Measurements from ENCODE around the gene RBM47. TPM values are rescaled to one million over a fixed set of nuclear protein-coding genes. Genes with fewer than 3 reads are reported as not detected.
"Not testable (repeated sequence)": the region's sequence is repeated elsewhere in the genome, so short reads cannot be mapped to it uniquely, and the experiment has no call there.

RBM47 gene
- total and polyA plus RNA-seq, 5 donors = 0.97 to 8.2 (median 4.7) TPM

GRCh38 chr4:40649321-40649720, 19.7 kb upstream of the RBM47 start:
- H3K27me3 ChIP-seq (ENCODE audit: control insufficient read depth, insufficient read depth) = no peaks in the 10 kb centered on the region
- H3K9me3 ChIP-seq (ENCODE audit: control insufficient read depth, low read length) = no peaks in the 10 kb centered on the region
- DNase-seq (no peak), ATAC-seq (no peak)
- intact Hi-C loops (cut with DNase I) = no loop called here
- H3K4me1 ChIP-seq (ENCODE audit: control insufficient read depth, insufficient read depth, low read length) = no peaks in the 10 kb centered on the region
- 68% methylated on average over 6 of the region's 6 CpGs for WGBS
- H3K4me3 ChIP-seq (ENCODE audit: low read length) = no peak overlapping the region
- no peak overlapping the region for H3K27ac ChIP-seq (ENCODE audit: low read length)

GRCh38 chr4:40648742-40649281, 19.1 kb upstream of the RBM47 start:
- Histone ChIP-seq H3K27ac (ENCODE audit: low read length) (no peak overlapping the region), H3K4me3 (ENCODE audit: low read length) (no peak overlapping the region), H3K27me3 (ENCODE audit: control insufficient read depth, insufficient read depth) (no peaks in the 10 kb centered on the region), H3K4me1 (ENCODE audit: control insufficient read depth, insufficient read depth, low read length) (no peaks in the 10 kb centered on the region), H3K9me3 (ENCODE audit: control insufficient read depth, low read length) (no peaks in the 10 kb centered on the region)
- WGBS = 41% methylated on average over 9 of the region's 9 CpGs
- intact Hi-C loops (cut with DNase I) = no loop called here
- peak; percentile 40 to 79 for ATAC-seq
- peak in 2 of 3 donors; percentile 43 to 51 for DNase-seq

- ATAC-seq = no peak
- Histone ChIP-seq H3K9me3 (ENCODE audit: control insufficient read depth, low read length) (no peaks in the 10 kb centered on the region), H3K27me3 (ENCODE audit: control insufficient read depth, insufficient read depth) (no peaks in the 10 kb centered on the region), H3K4me1 (ENCODE audit: control insufficient read depth, insufficient read depth, low read length) (no peaks in the 10 kb centered on the region), H3K27ac (ENCODE audit: low read length) (no peak overlapping the region), H3K4me3 (ENCODE audit: low read length) (no peak overlapping the region)
- DNase-seq = no peak
- intact Hi-C loops (cut with DNase I) = no loop called here
These were observed 18.5 kb upstream of the RBM47 start for GRCh38 chr4:40648131-40648530.

DNA sequence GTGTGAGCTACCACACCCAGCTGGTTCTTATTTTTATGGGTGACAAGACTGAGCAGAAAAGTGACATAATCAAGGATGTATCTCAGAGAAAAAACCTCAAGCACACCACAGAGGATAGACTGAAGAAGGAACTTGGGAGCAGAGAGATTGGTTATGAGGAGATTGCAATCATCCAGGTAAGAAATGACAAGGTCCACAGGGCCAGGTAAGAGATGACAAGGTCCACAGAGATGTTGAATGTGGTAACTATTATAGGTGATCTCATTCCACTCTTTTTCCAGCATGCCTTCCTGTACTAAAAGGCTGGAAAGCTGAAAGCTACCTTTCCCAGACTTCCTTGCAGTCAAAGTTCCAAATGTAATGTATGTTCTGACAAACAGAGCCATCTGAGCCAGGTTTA, 15.9 kb upstream of the RBM47 start:
- no peaks in the 10 kb centered on the region for H3K9me3 ChIP-seq (ENCODE audit: control insufficient read depth, low read length)
- H3K4me3 ChIP-seq (ENCODE audit: low read length) = no peak overlapping the region
- intact Hi-C loops (cut with DNase I) = no loop called here
- no peaks in the 10 kb centered on the region for H3K4me1 ChIP-seq (ENCODE audit: control insufficient read depth, insufficient read depth, low read length)
- H3K27me3 ChIP-seq (ENCODE audit: control insufficient read depth, insufficient read depth) = no peaks in the 10 kb centered on the region
- DNase-seq (no peak), ATAC-seq (no peak)
- H3K27ac ChIP-seq (ENCODE audit: low read length) = no peak overlapping the region

DNA sequence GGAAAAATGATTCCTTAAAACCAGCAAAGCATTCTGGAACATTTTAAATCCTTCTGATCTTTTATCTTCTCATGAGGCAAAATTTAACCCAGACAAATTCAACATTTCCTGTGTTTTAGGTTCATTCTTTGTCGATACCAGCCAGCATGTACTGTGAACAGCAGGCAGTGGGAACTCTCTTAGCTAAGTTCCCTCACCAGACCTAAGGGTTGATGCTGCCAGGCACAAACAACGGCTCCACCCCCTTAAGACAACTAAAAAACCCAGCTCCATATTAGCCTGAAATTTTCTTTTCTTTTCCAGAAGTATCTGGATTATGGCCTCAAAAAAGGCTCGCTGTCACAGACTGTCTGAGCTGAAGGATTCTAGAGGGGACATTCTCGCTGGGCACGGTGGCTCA, 2.4 kb upstream of the RBM47 start:
- intact Hi-C loops (cut with DNase I) = no loop called here
- no peak for ATAC-seq

GRCh38 chr4:40630335-40631021, 814 bp upstream of the RBM47 start:
- peak; percentile 24 to 60 (median 57) for DNase-seq
- H3K4me3 ChIP-seq (ENCODE audit: low read length) = no peak overlapping the region
- intact Hi-C loops (cut with DNase I) = no loop called here
- ATAC-seq = peak; percentile 41 to 71
- no peaks in the 10 kb centered on the region for H3K27me3 ChIP-seq (ENCODE audit: control insufficient read depth, insufficient read depth)
- H3K27ac ChIP-seq (ENCODE audit: low read length) = peak overlapping the region; percentile 4
- WGBS = 47% methylated on average over 41 of the region's 41 CpGs
- H3K4me1 ChIP-seq (ENCODE audit: control insufficient read depth, insufficient read depth, low read length) = no peaks in the 10 kb centered on the region
- no peaks in the 10 kb centered on the region for H3K9me3 ChIP-seq (ENCODE audit: control insufficient read depth, low read length)

More for the DNA sequence above, 2.4 kb upstream of the RBM47 start:
- H3K4me3 ChIP-seq (ENCODE audit: low read length) = no peak overlapping the region
- DNase-seq = no peak
- H3K27ac ChIP-seq (ENCODE audit: low read length) = no peak overlapping the region
- H3K9me3 ChIP-seq (ENCODE audit: control insufficient read depth, low read length) = no peaks in the 10 kb centered on the region
- H3K4me1 ChIP-seq (ENCODE audit: control insufficient read depth, insufficient read depth, low read length) = no peaks in the 10 kb centered on the region
- WGBS = 75% methylated on average over 5 of the region's 5 CpGs
- no peaks in the 10 kb centered on the region for H3K27me3 ChIP-seq (ENCODE audit: control insufficient read depth, insufficient read depth)

DNA sequence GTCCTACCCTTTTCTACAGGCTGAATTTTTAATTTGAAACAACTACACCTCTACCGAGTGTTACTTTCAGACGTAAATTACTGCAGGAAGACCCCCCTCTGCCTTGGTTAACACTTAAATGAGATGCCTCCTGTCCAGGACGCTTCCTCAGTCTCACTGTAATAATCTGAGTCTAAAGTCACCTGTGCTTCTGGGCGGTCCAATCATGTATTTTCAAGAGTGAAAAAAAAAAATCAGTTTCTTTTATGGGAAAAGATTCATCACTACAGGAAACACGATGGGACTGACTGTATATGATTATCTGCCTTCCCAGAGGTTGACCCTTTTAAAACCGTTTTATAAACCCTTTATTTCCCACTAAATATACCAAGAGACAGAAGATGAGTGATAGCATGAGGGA, 776 bp downstream of the RBM47 start:
- no peak overlapping the region for H3K27ac ChIP-seq (ENCODE audit: low read length)
- H3K4me1 ChIP-seq (ENCODE audit: control insufficient read depth, insufficient read depth, low read length) = no peaks in the 10 kb centered on the region
- no peaks in the 10 kb centered on the region for H3K27me3 ChIP-seq (ENCODE audit: control insufficient read depth, insufficient read depth)
- peak overlapping the region; percentile 46 for H3K4me3 ChIP-seq (ENCODE audit: low read length)
- 31% methylated on average over 6 of the region's 6 CpGs for WGBS
- ATAC-seq = no peak
- no peaks in the 10 kb centered on the region for H3K9me3 ChIP-seq (ENCODE audit: control insufficient read depth, low read length)
- DNase-seq = no peak
- intact Hi-C loops (cut with DNase I) = no loop called here

DNA sequence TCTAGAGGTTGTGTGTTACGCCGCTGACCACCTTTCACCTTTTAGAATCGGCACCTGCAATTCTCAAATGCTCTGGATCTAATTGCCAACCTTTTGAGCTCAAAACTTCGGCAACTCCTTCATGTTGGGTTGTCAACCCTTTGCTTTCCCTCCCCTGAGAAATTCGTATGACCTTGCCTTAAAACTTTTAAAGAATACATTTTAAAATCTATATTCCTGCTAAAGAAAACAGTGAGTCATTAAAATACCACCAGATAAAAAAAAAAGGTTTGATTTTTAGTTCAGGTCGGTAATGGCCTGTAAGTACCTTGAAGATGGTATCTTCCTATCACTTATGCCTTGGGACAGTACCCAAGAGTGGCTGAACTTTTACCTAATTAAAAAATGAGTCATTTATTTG, 1.3 kb downstream of the RBM47 start:
- ATAC-seq; H3K9me3 ChIP-seq (ENCODE audit: control insufficient read depth, low read length); H3K27me3 ChIP-seq (ENCODE audit: control insufficient read depth, insufficient read depth); H3K27ac ChIP-seq (ENCODE audit: low read length); H3K4me3 ChIP-seq (ENCODE audit: low read length); DNase-seq; H3K4me1 ChIP-seq (ENCODE audit: control insufficient read depth, insufficient read depth, low read length); intact Hi-C loops (cut with DNase I): not testable (repeated sequence)
- WGBS = 69% methylated on average over 6 of the region's 6 CpGs

DNA sequence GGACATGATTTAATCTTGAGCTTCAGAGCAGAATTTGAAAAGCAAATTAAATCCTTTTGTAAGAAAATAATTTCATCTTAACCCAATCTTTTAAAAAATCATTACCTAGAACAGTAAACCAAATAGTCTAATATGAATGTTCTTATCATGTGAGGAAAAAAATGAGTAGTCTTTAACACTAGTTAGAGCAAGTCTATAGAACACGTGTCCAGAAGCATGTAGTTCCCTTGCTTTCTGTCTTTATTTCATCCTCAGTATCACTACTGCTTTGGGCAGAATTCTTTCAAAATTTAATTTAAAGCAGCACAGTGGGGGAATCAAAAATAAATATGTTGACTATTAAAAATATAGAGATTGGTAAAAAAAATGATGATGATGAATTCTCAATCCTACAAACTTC, 2.1 kb downstream of the RBM47 start:
- ATAC-seq (no peak), DNase-seq (no peak)
- no peaks in the 10 kb centered on the region for H3K9me3 ChIP-seq (ENCODE audit: control insufficient read depth, low read length)
- H3K4me1 ChIP-seq (ENCODE audit: control insufficient read depth, insufficient read depth, low read length) = no peaks in the 10 kb centered on the region
- no peak overlapping the region for H3K27ac ChIP-seq (ENCODE audit: low read length)
- 81% methylated on average over 1 of the region's 1 CpG for WGBS
- H3K4me3 ChIP-seq (ENCODE audit: low read length) = no peak overlapping the region
- intact Hi-C loops (cut with DNase I) = no loop called here
- H3K27me3 ChIP-seq (ENCODE audit: control insufficient read depth, insufficient read depth) = no peaks in the 10 kb centered on the region

DNA sequence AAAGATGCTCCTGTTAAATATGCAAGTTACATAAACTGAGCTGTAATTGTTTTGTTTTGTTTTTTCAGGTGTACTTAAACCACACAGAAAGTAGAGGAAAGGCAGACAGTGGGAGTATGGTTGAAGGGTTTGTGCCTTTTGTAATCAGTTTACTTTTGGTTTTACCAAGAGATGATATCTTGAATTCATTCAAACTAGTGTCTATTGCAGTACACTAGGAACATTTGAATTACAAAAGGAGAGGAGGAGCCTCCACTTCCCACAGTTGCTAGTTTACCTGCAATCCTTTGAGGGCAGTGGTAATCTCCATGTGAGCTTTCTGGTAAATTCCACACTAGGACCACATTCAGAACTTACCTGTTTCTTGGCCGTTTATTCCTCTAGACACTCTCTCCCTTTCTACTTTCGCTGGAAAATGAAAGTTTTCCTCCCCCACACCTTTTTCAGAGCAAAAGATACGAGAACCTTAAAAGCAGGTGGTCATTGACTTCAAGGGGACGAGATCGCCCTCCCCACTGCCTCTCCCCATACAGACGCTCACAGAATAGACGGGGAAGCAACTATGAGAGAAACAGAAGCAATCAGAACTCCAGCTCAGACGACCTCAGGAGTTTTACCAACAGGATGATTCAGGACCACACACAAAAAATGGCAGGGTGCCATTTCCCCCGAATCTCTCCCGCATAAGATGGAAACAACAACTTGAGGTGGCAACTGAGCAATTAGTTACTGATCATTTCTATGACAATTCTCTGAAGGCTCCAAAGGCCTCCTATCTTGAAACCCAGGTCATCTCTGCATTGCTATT, 3.3 kb downstream of the RBM47 start:
- H3K4me1 ChIP-seq (ENCODE audit: control insufficient read depth, insufficient read depth, low read length) = no peaks in the 10 kb centered on the region
- no peak for DNase-seq
- ATAC-seq = no peak
- 45% methylated on average over 10 of the region's 10 CpGs for WGBS
- H3K9me3 ChIP-seq (ENCODE audit: control insufficient read depth, low read length) = no peaks in the 10 kb centered on the region
- H3K27me3 ChIP-seq (ENCODE audit: control insufficient read depth, insufficient read depth) = no peaks in the 10 kb centered on the region
- H3K4me3 ChIP-seq (ENCODE audit: low read length) = no peak overlapping the region
- intact Hi-C loops (cut with DNase I) = no loop called here
- no peak overlapping the region for H3K27ac ChIP-seq (ENCODE audit: low read length)

DNA sequence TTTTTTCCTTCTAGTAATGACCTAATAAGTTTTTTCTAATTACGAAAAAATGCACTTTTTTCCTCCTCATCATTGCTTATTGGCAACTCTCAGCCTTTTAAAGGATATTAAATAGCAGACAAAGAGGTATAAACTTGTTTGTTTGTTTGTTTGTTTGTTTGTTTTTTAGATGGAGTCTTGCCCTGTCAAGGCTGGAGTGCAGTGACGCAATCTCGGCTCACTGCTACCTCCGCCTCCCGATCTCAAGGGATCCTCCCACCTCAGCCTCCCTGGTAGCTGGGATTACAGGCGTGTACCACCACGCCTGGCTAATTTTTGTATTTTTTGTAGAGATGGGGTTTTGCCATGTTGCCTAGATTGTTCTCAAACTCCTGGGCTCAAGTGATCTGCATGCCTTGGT, 6.0 kb downstream of the RBM47 start:
- Histone ChIP-seq H3K27me3 (ENCODE audit: control insufficient read depth, insufficient read depth) (no peaks in the 10 kb centered on the region), H3K4me1 (ENCODE audit: control insufficient read depth, insufficient read depth, low read length) (no peaks in the 10 kb centered on the region), H3K4me3 (ENCODE audit: low read length) (no peak overlapping the region), H3K9me3 (ENCODE audit: control insufficient read depth, low read length) (no peaks in the 10 kb centered on the region), H3K27ac (ENCODE audit: low read length) (no peak overlapping the region)
- no peak for DNase-seq
- no peak for ATAC-seq
- 94% methylated on average over 7 of the region's 7 CpGs for WGBS
- intact Hi-C loops (cut with DNase I) = no loop called here

All from right cardiac atrium (tissue), 5 donors.